Neural cell (in vitro differentiated cells): ENCODE data around the gene SH3RF3. TPM values are rescaled to one million over a fixed set of nuclear protein-coding genes. Genes with fewer than 3 reads are reported as not detected.

Source experiments
- H2AFZ ChIP-seq: fragments of 200-600, 300-800 bp; sonication (generic), shearing (Covaris generic); 2 replicates; pipeline ENCODE4 v1.6.0; 2014; ENCODE audit warnings: low read depth, mild to moderate bottlenecking, antibody characterized with exemption, low read length, moderate library complexity
- H3F3A ChIP-seq: fragments of 200-600 bp; shearing (Covaris generic); 2 replicates; pipeline ENCODE4 v1.6.1; 2016; ENCODE audit warnings: mild to moderate bottlenecking, moderate library complexity, mixed read lengths, antibody characterized with exemption, low read length; ENCODE audit not compliant: insufficient read depth, poor library complexity, severe bottlenecking
- H3K27ac ChIP-seq: fragments of 200-600, 300-800 bp; sonication (generic), shearing (Covaris generic); 2 replicates; pipeline ENCODE4 v1.5.1; 2014; ENCODE audit warnings: mild to moderate bottlenecking, low read length, moderate library complexity
- H3K27me3 ChIP-seq: fragments of 300-800, 200-600 bp; sonication (generic), shearing (Covaris generic); 2 replicates; pipeline ENCODE4 v1.6.0; 2014; ENCODE audit warnings: mild to moderate bottlenecking, low read depth, low read length, moderate library complexity; ENCODE audit not compliant: insufficient read depth
- H3K36me3 ChIP-seq: fragments of 300-800, 200-600 bp; sonication (generic), shearing (Covaris generic); 2 replicates; pipeline ENCODE4 v1.5.1; 2014; ENCODE audit warnings: mild to moderate bottlenecking, antibody characterized with exemption, low read length, moderate library complexity; ENCODE audit not compliant: insufficient read depth
- H3K4me2 ChIP-seq: fragments of 300-800, 200-600 bp; sonication (generic), shearing (Covaris generic); 2 replicates; pipeline ENCODE4 v1.6.0; 2014; ENCODE audit warnings: mild to moderate bottlenecking, low read length
- H3K4me3 ChIP-seq: fragments of 300-800, 200-600 bp; sonication (generic), shearing (Covaris generic); 2 replicates; pipeline ENCODE4 v1.5.1; 2014; ENCODE audit warnings: mild to moderate bottlenecking, low read length, moderate library complexity
- H3K79me2 ChIP-seq: fragments of 200-600 bp; shearing (Covaris generic); replicated peaks from 2 replicates; pipeline ENCODE4 v1.6.0; 2014; ENCODE audit warnings: mild to moderate bottlenecking, low read length, moderate library complexity; ENCODE audit not compliant: insufficient read depth
- H3K9ac ChIP-seq: fragments of 300-800, 200-600 bp; sonication (generic), shearing (Covaris generic); 2 replicates; pipeline ENCODE4 v1.6.1; 2016; ENCODE audit warnings: mild to moderate bottlenecking, low read length, mixed read lengths
- H3K9me2 ChIP-seq: fragments of 200-600 bp; shearing (Covaris generic); 2 replicates; pipeline ENCODE4 v1.6.1; 2016; ENCODE audit warnings: mild to moderate bottlenecking, low read length, mixed read lengths; ENCODE audit not compliant: insufficient read depth
- H3K9me3 ChIP-seq: fragments of 200-600, 300-800 bp; sonication (generic), shearing (Covaris generic); 2 replicates; pipeline ENCODE4 v1.6.1; 2016; ENCODE audit warnings: mild to moderate bottlenecking, mixed run types, low read length, moderate library complexity, mixed read lengths
- H4K20me1 ChIP-seq: fragments of 200-600 bp; shearing (Covaris generic); 2 replicates; pipeline ENCODE4 v1.6.1; 2016; ENCODE audit warnings: mild to moderate bottlenecking, mixed run types; ENCODE audit not compliant: insufficient read depth
- CTCF ChIP-seq: fragments of 450-650 bp; IDR thresholded peaks from 2 replicates; pipeline ENCODE4 v1.5.1; 2014; ENCODE audit warnings: antibody characterized with exemption, mild to moderate bottlenecking, moderate library complexity; ENCODE audit not compliant: poor library complexity, severe bottlenecking
- EP300 ChIP-seq: fragments of 450-650 bp; conservative IDR thresholded peaks from 2 replicates; pipeline ENCODE4 v1.6.1; 2014; ENCODE audit warnings: antibody characterized with exemption, mild to moderate bottlenecking, moderate library complexity; ENCODE audit not compliant: poor library complexity, severe bottlenecking
- EZH2 ChIP-seq: fragments of 200-600, 300-800 bp; shearing (Covaris generic), sonication (generic); IDR thresholded peaks from 2 replicates; pipeline ENCODE4 v1.6.1; 2014; ENCODE audit warnings: antibody characterized with exemption, low read length, borderline replicate concordance, mild to moderate bottlenecking; ENCODE audit not compliant: insufficient read depth, poor library complexity, severe bottlenecking
- MXI1 ChIP-seq: fragments of 450-650 bp; conservative IDR thresholded peaks from 2 replicates; pipeline ENCODE4 v1.6.1; 2014; ENCODE audit warnings: antibody characterized with exemption, mild to moderate bottlenecking; ENCODE audit not compliant: poor library complexity, severe bottlenecking
- POLR2AphosphoS5 ChIP-seq: IDR thresholded peaks from 2 replicates; pipeline ENCODE4 v1.6.1; 2012
- RAD21 ChIP-seq: fragments of 450-650 bp; conservative IDR thresholded peaks from 2 replicates; pipeline ENCODE4 v1.6.1; 2014; ENCODE audit warnings: antibody characterized with exemption, mild to moderate bottlenecking, moderate library complexity
- REST ChIP-seq: IDR thresholded peaks from 2 replicates; pipeline ENCODE4 v1.6.1; 2012; ENCODE audit warnings: borderline replicate concordance
- SMC3 ChIP-seq: fragments of 450-650 bp; conservative IDR thresholded peaks from 2 replicates; pipeline ENCODE4 v1.6.1; 2014; ENCODE audit warnings: antibody characterized with exemption, mild to moderate bottlenecking, moderate library complexity; ENCODE audit not compliant: poor library complexity
- TAF1 ChIP-seq: IDR thresholded peaks from 2 replicates; pipeline ENCODE4 v1.6.1; 2012; ENCODE audit warnings: low read depth
- polyA plus RNA-seq: library from polyadenylated mRNA; depleted of rRNA; stranded (reverse); fragments of >200 nt; gene quantifications from 2 replicates; pipeline ENCODE4 v1.2.3, GENCODE V29; 2014

The SH3RF3 gene
- polyA plus RNA-seq, 1 donor from 2014 or later: 0.53 TPM

GRCh38 chr2:109218087-109218791 is 89.2 kb downstream of the SH3RF3 start:
- Histone ChIP-seq H3K36me3 (no peaks in the 10 kb centered on the region), H4K20me1 (no peaks in the 10 kb centered on the region), H3K9me3 (no peaks in the 10 kb centered on the region), H3K27ac (no peak overlapping the region), H3F3A (no peaks in the 10 kb centered on the region), H3K4me3 (no peak overlapping the region), H3K9ac (no peak overlapping the region), H2AFZ (no peak overlapping the region), H3K9me2 (no peaks in the 10 kb centered on the region), H3K27me3 (no peaks in the 10 kb centered on the region), H3K79me2 (no peaks in the 10 kb centered on the region), H3K4me2 (no peak overlapping the region)
- TF ChIP-seq EZH2 (no peak), POLR2AphosphoS5 (no peak), RAD21 (no peak), REST (no peak), CTCF (no peak), TAF1 (no peak), EP300 (no peak), MXI1 (no peak), SMC3 (no peak)

- Histone ChIP-seq H3K79me2 (no peaks in the 10 kb centered on the region), H3K9me2 (no peaks in the 10 kb centered on the region), H3F3A (no peaks in the 10 kb centered on the region), H4K20me1 (no peaks in the 10 kb centered on the region), H3K9ac (no peak overlapping the region), H3K4me2 (no peak overlapping the region), H3K27me3 (no peaks in the 10 kb centered on the region), H2AFZ (no peak overlapping the region), H3K27ac (no peak overlapping the region), H3K9me3 (no peaks in the 10 kb centered on the region), H3K36me3 (no peaks in the 10 kb centered on the region), H3K4me3 (no peak overlapping the region)
- no peak for TF ChIP-seq TAF1
- no peak for TF ChIP-seq REST
- TF ChIP-seq CTCF: no peak
- no peak for TF ChIP-seq MXI1
- TF ChIP-seq EP300: no peak
- no peak for TF ChIP-seq RAD21
- TF ChIP-seq EZH2: no peak
- no peak for TF ChIP-seq SMC3
- no peak for TF ChIP-seq POLR2AphosphoS5
Observed at GRCh38 chr2:109218792-109219126, 89.8 kb downstream of the SH3RF3 start.
